Tibial artery (tissue), 4 donors: Measurements from ENCODE around the gene HID1.
A peak's percentile ranks its signal among the peaks of the same experiment; 100 is the strongest.

Experiments
- DNase-seq, 2 donors: peaks; one replicate each; pipeline ENCODE4 v3.0.0-alpha.2; 2019
- H3K27ac ChIP-seq, 2 donors: fragments of 200-600 bp; sonication (generic) in 1 of 2; 1 replicate in 1 of 2; 2 replicates in 1 of 2; pipeline ENCODE4 v1.5.1; 2018 to 2019; ENCODE audit warnings: mild to moderate bottlenecking in 1 of 2
- H3K27me3 ChIP-seq, 2 donors: fragments of 200-600 bp; sonication (generic) in 1 of 2; one replicate each; pipeline versions ENCODE4 v1.5.1 to v1.6.0; 2016 to 2019
- H3K36me3 ChIP-seq, 3 donors: fragments of 200-600 bp; sonication (generic) in 2 of 3; one replicate each; pipeline ENCODE4 v1.5.1; 2016 to 2019; ENCODE audit warnings: mild to moderate bottlenecking in 2 of 3
- H3K4me1 ChIP-seq, 4 donors: fragments of 200-600 bp; sonication (generic) in 2 of 4; 1 replicate in 3 of 4; 2 replicates in 1 of 4; pipeline ENCODE4 v1.5.1; 2016 to 2019
- H3K4me3 ChIP-seq, 2 donors: fragments of 200-600 bp; sonication (generic) in 1 of 2; 1 replicate in 1 of 2; 2 replicates in 1 of 2; pipeline ENCODE4 v1.5.1; 2018 to 2019; ENCODE audit warnings: mild to moderate bottlenecking in 2 of 2
- H3K9me3 ChIP-seq, 3 donors: fragments of 200-600 bp; sonication (generic) in 1 of 3; one replicate each; pipeline ENCODE4 v1.5.1; 2016 to 2019
- CTCF ChIP-seq, 2 experiments: fragments of 200-600 bp in 1 of 2; fragments of 450-650 bp in 1 of 2; IDR thresholded peaks; one replicate each; pipeline ENCODE4 v1.5.1; 2017 to 2019; ENCODE audit warnings: antibody characterized with exemption in 2 of 2, mild to moderate bottlenecking in 1 of 2, moderate library complexity in 1 of 2
- intact Hi-C: fragments of 100-400 bp; cut with DNase I; formaldehyde crosslinking; loops from one replicate; pipeline ENCODE4 v1.15.0; 2023; ENCODE audit warnings: low total_unique reads

HID1 gene

GRCh38 chr17:74959826-74960515, 12.6 kb downstream of the HID1 start:
- peaks cover 0 to 7% (median 0%) of the 10 kb centered on the region in 4 donors for H3K4me1 ChIP-seq

GRCh38 chr17:74957935-74958740, 14.4 kb downstream of the HID1 start:
- Histone ChIP-seq H3K4me3 (no peak overlapping the region), H3K27ac (no peak overlapping the region), H3K27me3 (peaks cover 0 to 19% of the 10 kb centered on the region in 2 donors), H3K36me3 (peaks cover 0 to 19% (median 0%) of the 10 kb centered on the region in 3 donors), H3K4me1 (peaks cover 0 to 4% (median 0%) of the 10 kb centered on the region in 4 donors), H3K9me3 (no peaks in the 10 kb centered on the region)
- DNase-seq: peak; percentile 63 to 82
- peak; percentile 85 to 91 for TF ChIP-seq CTCF (IDR thresholded peaks at IDR 0.05)
- intact Hi-C loops: no loop called here

More at GRCh38 chr17:74959826-74960515, 12.6 kb downstream of the HID1 start:
- no peak for DNase-seq
- no peak for TF ChIP-seq CTCF (IDR thresholded peaks at IDR 0.05)
- H3K9me3 ChIP-seq: no peaks in the 10 kb centered on the region
- peaks cover 0 to 28% of the 10 kb centered on the region in 2 donors for H3K27me3 ChIP-seq
- H3K36me3 ChIP-seq: peaks cover 0 to under 1% (median 0%) of the 10 kb centered on the region in 3 donors
- intact Hi-C loops: loop anchor here (5.0 to 10.0 kb wide), 2 partner anchors 52 to 245 kb away; partner anchors contain the start of genes MRPL58 and NUP85
- H3K4me3 ChIP-seq: no peak overlapping the region
- H3K27ac ChIP-seq: no peak overlapping the region

- DNase-seq: no peak
- Histone ChIP-seq H3K27me3 (peaks cover 0 to 26% of the 10 kb centered on the region in 2 donors), H3K27ac (no peak overlapping the region), H3K4me1 (no peaks in the 10 kb centered on the region), H3K36me3 (peaks cover 0 to 19% (median 0%) of the 10 kb centered on the region in 3 donors), H3K4me3 (no peak overlapping the region), H3K9me3 (no peaks in the 10 kb centered on the region)
- intact Hi-C loops: no loop called here
- TF ChIP-seq CTCF (IDR thresholded peaks at IDR 0.05): no peak
These were observed 16.5 kb downstream of the HID1 start for GRCh38 chr17:74956093-74956492.

GRCh38 chr17:74954665-74955421, 17.7 kb downstream of the HID1 start:
- no peak overlapping the region for H3K27ac ChIP-seq
- no peak overlapping the region for H3K4me3 ChIP-seq
- no peaks in the 10 kb centered on the region for H3K9me3 ChIP-seq
- peaks cover 0 to 19% (median 0%) of the 10 kb centered on the region in 3 donors for H3K36me3 ChIP-seq
- intact Hi-C loops: no loop called here
- DNase-seq: no peak
- H3K4me1 ChIP-seq: no peaks in the 10 kb centered on the region
- peaks cover 0 to 37% of the 10 kb centered on the region in 2 donors for H3K27me3 ChIP-seq
- no peak for TF ChIP-seq CTCF (IDR thresholded peaks at IDR 0.05)

GRCh38 chr17:74954115-74954514, 18.4 kb downstream of the HID1 start:
- H3K27ac ChIP-seq: no peak overlapping the region
- intact Hi-C loops: no loop called here

More at GRCh38 chr17:74954115-74954514, 18.4 kb downstream of the HID1 start:
- DNase-seq: no peak
- no peaks in the 10 kb centered on the region for H3K4me1 ChIP-seq
- H3K36me3 ChIP-seq: peaks cover 0 to 19% (median 0%) of the 10 kb centered on the region in 3 donors
- H3K4me3 ChIP-seq: no peak overlapping the region
- H3K27me3 ChIP-seq: peaks cover 0 to 44% of the 10 kb centered on the region in 2 donors
- no peaks in the 10 kb centered on the region for H3K9me3 ChIP-seq
- no peak for TF ChIP-seq CTCF (IDR thresholded peaks at IDR 0.05)
